HFFc6 (cell line): ENCODE results near the gene TFCP2. TPM values are rescaled to one million over a fixed set of nuclear protein-coding genes. Genes with fewer than 3 reads are reported as not detected.
"Not testable (repeated sequence)": the region's sequence is repeated elsewhere in the genome, so short reads cannot be mapped to it uniquely, and the experiment has no call there.

Source experiments
- DNase-seq: peaks from one replicate; pipeline ENCODE4 v3.0.0-alpha.2; 2018
- H3K27ac Mint-ChIP-seq: 2 replicates; pipeline ENCODE4 v1.8.0; 2020; ENCODE audit warnings: mild to moderate bottlenecking, mixed read lengths
- H3K27me3 Mint-ChIP-seq: 2 replicates; pipeline ENCODE4 v1.8.0; 2021; ENCODE audit warnings: mild to moderate bottlenecking, moderate library complexity, mixed read lengths; ENCODE audit not compliant: insufficient read depth
- H3K36me3 Mint-ChIP-seq: 2 replicates; pipeline ENCODE4 v1.8.0; 2021; ENCODE audit warnings: low read depth, mixed read lengths
- H3K4me1 Mint-ChIP-seq: 2 replicates; pipeline ENCODE4 v1.8.0; 2020; ENCODE audit warnings: low read depth, mixed read lengths
- H3K4me3 Mint-ChIP-seq: 2 replicates; pipeline ENCODE4 v1.8.0; 2020; ENCODE audit warnings: mild to moderate bottlenecking, moderate library complexity, mixed read lengths
- H3K9me3 Mint-ChIP-seq: 2 replicates; pipeline ENCODE4 v1.8.0; 2020; ENCODE audit warnings: mild to moderate bottlenecking, mixed read lengths
- CTCF ChIP-seq: fragments of 200-600 bp; sonication (generic); IDR thresholded peaks from 2 replicates; pipeline ENCODE4 v1.5.0; 2021; ENCODE audit warnings: antibody characterized with exemption, mild to moderate bottlenecking
- long read RNA-seq: library from polyadenylated mRNA; unstranded; transcript quantifications from one replicate; pipeline ENCODE4 v2.0.0, GENCODE V29; 2019
- total RNA-seq, 6 experiments: library from RNA; stranded (reverse); fragmentation: NEBNext Ultra II Directional; extraction: Animal tissue kit (Norgen Biotek cat#: 25700); gene quantifications; 2 replicates in 1 of 6; 3 replicates in 5 of 6; pipeline ENCODE4 v1.2.3, GENCODE V29; 2021

The TFCP2 gene, protein sequence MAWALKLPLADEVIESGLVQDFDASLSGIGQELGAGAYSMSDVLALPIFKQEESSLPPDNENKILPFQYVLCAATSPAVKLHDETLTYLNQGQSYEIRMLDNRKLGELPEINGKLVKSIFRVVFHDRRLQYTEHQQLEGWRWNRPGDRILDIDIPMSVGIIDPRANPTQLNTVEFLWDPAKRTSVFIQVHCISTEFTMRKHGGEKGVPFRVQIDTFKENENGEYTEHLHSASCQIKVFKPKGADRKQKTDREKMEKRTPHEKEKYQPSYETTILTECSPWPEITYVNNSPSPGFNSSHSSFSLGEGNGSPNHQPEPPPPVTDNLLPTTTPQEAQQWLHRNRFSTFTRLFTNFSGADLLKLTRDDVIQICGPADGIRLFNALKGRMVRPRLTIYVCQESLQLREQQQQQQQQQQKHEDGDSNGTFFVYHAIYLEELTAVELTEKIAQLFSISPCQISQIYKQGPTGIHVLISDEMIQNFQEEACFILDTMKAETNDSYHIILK
- total RNA-seq, result 10 to 100 TPM; 23.6 to 26.5 (median 25.8) TPM
- long read RNA-seq, partial matches to known transcripts, result 1 of 5 reads
- long read RNA-seq, other reads (novel, unspliced or antisense), result 0 of 5 reads

GRCh38 chr12:51172515-51173431, at the start of gene TFCP2:
TFCP2 (minus strand) TSS chr12:51173135; CDS start chr12:51172422, 713 bp downstream.
- peaks cover 1% of the 10 kb centered on the region; the same call in 1 of the 2 replicates for H3K27me3 Mint-ChIP-seq
- H3K9me3 Mint-ChIP-seq, result no peaks in the 10 kb centered on the region
- no peaks in the 10 kb centered on the region for H3K36me3 Mint-ChIP-seq
- peak; percentile 93 for DNase-seq
- H3K27ac Mint-ChIP-seq, result peak within 1 kb of the TSS; percentile 71
- peaks cover 16% of the 10 kb centered on the region for H3K4me1 Mint-ChIP-seq
- TF ChIP-seq CTCF, result no peak
- H3K4me3 Mint-ChIP-seq, result peak within 1 kb of the TSS; percentile 77

GRCh38 chr12:51222461-51222860, 49.5 kb upstream of the TFCP2 start:
- TF ChIP-seq CTCF, result no peak
- no peak for DNase-seq
- Mint-ChIP-seq H3K9me3 (no peaks in the 10 kb centered on the region), H3K4me3 (no peak overlapping the region), H3K27ac (no peak overlapping the region), H3K27me3 (peaks cover 1% of the 10 kb centered on the region), H3K36me3 (no peaks in the 10 kb centered on the region), H3K4me1 (peaks cover 15% of the 10 kb centered on the region)

GRCh38 chr12:51219857-51220256, 46.9 kb upstream of the TFCP2 start:
- not testable (repeated sequence) for H3K36me3 Mint-ChIP-seq, DNase-seq, H3K27ac Mint-ChIP-seq, H3K27me3 Mint-ChIP-seq, H3K9me3 Mint-ChIP-seq, H3K4me3 Mint-ChIP-seq
- H3K4me1 Mint-ChIP-seq, result peaks cover 22% of the 10 kb centered on the region

GRCh38 chr12:51219322-51219721, 46.4 kb upstream of the TFCP2 start:
- TF ChIP-seq CTCF, result no peak
- Mint-ChIP-seq H3K4me3 (peak overlapping the region; percentile 14; the same call in 1 of the 2 replicates), H3K4me1 (peaks cover 24% of the 10 kb centered on the region), H3K27me3 (peaks cover 3% of the 10 kb centered on the region), H3K36me3 (0 out of 2 replicates have a peak, but pooled peaks cover under 1% of the 10 kb centered on the region), H3K27ac (peak overlapping the region; percentile 12; the same call in 1 of the 2 replicates), H3K9me3 (no peaks in the 10 kb centered on the region)
- no peak for DNase-seq

DNA sequence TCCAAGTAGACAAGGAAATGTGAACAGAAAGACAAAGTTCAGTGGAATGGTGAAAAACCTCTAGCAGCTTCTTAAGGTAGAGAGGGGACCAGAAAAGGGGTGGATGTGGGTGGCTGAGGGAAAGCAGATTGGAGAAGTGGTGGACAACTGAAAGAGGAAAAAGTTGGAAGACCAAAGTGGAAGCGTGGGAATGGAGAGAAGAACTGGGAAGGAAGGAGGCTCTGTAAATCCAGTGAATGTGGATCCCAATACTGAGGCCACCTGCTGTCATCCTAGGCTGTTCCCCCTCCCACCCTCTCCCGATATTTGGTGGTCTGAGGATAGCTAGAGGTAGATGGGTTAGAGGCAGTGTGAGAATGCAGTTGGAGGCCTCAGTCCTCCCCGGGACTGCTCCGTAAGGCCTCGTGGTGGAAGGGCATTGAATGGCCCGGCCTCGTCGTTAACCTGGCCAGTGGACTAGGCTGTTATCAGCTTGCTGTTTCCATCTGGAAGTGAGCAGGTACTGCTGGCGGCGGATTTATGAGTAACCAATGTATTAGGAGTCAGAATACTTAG, 45.7 kb upstream of the TFCP2 start:
- Mint-ChIP-seq H3K27me3 (peaks cover 4% of the 10 kb centered on the region), H3K4me3 (peak overlapping the region; percentile 90), H3K4me1 (peaks cover 26% of the 10 kb centered on the region), H3K9me3 (no peaks in the 10 kb centered on the region), H3K27ac (peak overlapping the region; percentile 95), H3K36me3 (0 out of 2 replicates have a peak, but pooled peaks cover 3% of the 10 kb centered on the region)
- DNase-seq, result no peak
- no peak for TF ChIP-seq CTCF
